H54 (cell line): ENCODE measurements around the gene IFT81.
"Not testable (repeated sequence)": the region's sequence is repeated elsewhere in the genome, so short reads cannot be mapped to it uniquely, and the experiment has no call there.

Experiments used
- DNase-seq: peaks from one replicate; pipeline ENCODE4 v3.0.0; 2011; ENCODE audit warnings: low spot score, mixed read lengths; ENCODE audit not compliant: insufficient read length
- FAIRE-seq: peaks from 3 replicates; lab custom pipeline; 2011; peaks lifted over from hg19 to GRCh38; lab: Jason Lieb, UNC
- POLR2A ChIP-seq: IDR thresholded peaks from 2 replicates; pipeline ENCODE4 v1.6.1; 2011; ENCODE audit warnings: low read depth, mild to moderate bottlenecking, low read length

IFT81 gene, protein sequence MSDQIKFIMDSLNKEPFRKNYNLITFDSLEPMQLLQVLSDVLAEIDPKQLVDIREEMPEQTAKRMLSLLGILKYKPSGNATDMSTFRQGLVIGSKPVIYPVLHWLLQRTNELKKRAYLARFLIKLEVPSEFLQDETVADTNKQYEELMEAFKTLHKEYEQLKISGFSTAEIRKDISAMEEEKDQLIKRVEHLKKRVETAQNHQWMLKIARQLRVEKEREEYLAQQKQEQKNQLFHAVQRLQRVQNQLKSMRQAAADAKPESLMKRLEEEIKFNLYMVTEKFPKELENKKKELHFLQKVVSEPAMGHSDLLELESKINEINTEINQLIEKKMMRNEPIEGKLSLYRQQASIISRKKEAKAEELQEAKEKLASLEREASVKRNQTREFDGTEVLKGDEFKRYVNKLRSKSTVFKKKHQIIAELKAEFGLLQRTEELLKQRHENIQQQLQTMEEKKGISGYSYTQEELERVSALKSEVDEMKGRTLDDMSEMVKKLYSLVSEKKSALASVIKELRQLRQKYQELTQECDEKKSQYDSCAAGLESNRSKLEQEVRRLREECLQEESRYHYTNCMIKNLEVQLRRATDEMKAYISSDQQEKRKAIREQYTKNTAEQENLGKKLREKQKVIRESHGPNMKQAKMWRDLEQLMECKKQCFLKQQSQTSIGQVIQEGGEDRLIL

DNA sequence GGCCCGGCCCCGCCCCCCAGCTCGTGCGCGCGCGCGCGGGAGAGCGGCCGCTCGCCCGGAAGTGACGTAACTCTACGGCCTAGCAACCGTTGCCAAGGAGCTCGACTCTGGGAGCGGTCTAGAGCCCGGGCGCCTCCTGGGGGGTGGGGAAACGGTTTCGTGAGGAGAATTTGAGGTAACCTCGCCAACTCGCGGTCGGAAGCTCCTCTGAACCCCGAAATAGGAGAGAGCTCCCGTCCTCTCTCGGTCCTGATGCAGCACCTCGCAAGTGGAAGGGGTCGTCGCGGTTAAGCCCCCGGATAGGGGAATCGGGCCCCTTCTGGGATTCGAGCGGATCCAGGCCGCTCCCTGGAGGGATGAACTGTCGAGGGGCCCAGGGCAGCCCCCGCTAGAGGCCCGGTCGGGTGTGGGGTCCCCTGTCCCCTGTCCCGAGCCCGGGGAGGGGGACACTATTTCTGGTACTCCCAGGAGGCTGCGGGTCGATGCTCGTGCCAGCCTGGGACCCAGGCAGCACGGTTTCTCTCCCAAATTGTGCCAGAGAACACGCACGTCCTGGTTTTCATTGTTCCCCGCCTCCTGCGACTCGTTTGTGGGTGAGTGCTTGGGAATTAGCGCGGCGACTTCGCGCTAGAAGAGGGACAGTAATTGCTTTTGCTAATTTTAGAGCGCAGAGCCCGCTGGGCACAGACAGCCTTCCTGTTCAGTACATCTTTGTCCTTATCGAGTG, at the start of gene IFT81:
Gene IFT81 (plus strand): TSS at position 89 of the 727 bp plus-strand sequence. CDS start 3,024 bp downstream, outside the sequence.
- peak; percentile 90 for DNase-seq
- peak; percentile 27 for FAIRE-seq
- peak; percentile 36; the same call in 1 of the 2 replicates for TF ChIP-seq POLR2A

DNA sequence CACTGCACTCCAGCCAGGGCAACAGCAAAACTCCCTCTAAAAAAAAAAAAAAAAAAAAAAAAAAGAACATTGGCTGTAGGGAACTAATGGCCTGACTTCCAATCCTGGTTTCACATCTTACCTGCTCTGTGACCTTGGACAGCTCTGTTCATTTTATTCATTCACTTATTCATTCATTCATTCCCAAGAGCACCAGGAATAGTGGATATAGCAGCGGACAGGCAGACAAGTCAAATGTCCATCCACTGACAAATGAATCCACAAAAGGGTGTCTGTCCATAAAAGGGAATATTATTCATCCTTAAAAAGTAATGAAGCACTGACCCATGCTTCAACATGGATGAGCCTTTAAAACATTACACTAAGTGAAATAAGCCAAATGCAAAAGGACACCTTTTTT, 48.3 kb upstream of the IFT81 start:
- FAIRE-seq (no peak), DNase-seq (no peak)
- no peak for TF ChIP-seq POLR2A

DNA sequence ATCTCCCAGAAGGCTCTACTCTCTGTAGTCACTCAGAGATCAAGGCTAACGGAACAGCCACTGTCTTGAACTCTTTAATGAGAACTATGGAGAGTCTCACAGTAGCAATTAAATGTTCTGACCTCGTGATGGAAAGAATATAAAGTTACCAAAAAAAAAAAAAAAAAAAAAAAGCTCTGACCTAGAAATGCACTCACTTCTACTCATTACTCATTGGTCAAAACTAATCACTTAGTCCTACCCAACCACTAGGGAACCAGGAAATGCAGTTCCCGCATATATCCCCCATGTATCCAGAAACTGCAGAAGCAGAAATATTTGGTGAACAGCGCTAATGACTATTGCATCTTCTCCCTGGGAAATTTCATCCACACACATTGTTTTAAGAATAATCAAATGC, 46.4 kb upstream of the IFT81 start:
- DNase-seq (no peak), FAIRE-seq (no peak)
- TF ChIP-seq POLR2A = no peak

DNA sequence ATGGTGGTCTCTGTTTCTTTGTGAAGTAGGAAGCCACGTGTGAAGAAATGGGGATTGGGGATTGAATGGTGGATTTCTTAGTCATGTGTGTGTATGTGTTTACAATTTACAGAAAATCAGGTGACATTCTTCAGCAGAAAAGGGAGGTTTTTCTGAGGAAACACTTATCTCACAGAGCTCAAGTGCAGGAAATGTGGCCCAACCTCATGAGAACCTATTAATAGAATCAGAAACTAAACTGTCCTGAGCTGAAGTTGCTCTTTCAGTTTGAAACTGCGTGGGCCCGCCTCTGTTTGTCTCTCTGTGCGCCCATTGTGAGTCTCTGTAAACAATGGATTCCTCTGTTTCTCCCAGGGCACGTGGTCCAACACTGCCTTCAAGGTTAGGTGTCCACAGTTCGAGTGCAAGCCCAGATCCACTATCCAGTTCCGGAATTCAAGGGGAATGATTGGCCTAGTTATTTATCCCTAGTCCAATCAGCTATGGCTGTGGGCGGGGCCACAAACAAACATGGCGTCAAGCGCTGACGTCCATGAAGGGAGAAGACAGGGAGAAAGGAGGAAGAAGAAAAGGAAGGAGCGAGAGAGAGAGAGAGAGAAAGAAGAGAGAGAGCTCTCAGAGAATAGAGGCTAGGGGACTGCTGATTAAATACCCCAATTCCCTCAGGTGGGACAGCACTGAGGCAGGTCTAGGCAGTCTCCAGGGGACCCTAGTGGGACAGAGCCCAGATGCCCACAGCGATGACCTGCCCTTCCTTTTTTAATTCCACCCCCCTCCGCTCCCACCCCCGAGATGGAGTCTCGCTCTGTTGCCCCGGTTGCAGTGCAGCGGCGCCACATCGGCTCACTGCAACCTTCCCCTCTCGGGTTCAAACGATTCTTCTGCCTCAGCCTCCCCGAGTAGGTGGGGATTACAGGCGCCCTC, 44.4 kb upstream of the IFT81 start:
- no peak for FAIRE-seq
- no peak for DNase-seq
- no peak for TF ChIP-seq POLR2A

DNA sequence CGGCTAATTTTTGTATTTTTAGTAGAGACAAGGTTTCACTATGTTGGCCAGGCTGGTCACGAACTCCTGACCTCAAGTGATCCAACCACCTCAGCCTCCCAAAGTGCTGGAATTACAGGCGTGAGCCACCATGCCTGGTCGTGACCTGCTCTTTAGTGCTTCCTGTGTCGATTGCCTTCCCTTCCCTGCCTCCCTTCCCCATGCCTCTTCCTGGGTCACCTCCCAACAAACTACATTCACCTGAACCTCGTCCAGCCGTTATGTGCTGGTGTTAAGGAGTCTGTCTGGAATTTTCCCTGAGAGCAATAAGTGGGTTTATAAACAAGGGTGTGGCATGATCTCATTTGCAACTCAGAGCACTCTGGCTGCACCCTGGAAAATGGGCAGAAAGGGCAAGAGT, 43.7 kb upstream of the IFT81 start:
- no peak for FAIRE-seq
- DNase-seq = no peak
- TF ChIP-seq POLR2A = no peak

DNA sequence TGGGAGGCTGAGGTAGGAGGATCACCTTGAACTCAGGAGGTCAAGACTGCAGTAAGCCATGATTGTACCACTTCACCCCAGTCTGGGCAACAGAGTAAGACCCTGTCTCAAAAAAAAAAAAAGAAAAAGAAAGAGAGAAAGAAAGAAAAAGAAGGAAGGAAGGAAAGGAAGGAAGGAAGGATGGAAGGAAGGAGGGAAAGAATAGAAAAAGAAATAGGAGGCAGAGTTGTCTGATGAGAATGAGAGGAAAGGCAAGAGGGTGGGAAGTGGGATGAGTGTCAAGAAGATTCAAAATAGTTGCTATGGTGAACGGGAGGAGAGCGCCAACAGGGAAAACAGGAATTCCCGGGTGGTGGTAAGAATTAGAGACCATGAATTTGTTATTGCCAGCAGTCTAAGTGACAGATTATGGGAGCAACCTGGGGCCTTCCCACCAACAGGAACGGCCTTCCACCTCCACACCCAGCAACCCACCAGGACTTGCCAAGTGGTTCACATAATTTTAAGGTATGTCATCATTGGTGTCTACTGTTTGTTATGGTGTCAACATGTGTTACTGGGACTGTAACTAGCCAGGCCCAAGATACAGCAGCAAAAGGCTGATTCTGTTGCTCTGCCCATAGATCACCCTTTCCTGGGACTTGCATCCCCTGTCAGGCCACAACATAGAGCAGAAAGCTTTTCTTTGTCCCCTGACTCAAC, 39.7 kb upstream of the IFT81 start:
- no peak for DNase-seq
- TF ChIP-seq POLR2A = no peak
- FAIRE-seq = no peak

DNA sequence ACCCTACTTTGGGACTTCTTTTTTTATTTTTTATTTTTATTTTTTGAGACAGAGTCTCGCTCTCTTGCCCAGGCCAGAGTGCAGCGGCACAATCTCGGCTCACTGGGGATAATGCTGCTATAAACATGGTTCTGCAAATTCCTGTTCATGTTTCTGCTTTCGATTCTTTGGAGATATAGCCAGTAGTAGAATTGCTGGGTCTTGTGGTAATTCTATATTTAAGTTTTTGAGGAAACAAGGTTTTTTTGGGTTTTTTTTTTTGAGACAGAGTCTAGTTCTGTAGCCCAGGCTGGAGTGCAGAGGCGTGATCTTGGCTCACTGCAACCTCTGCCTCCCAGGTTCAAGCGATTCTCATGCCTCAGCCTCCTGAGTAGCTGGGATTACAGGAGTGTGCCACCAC, 35.9 kb upstream of the IFT81 start:
- not testable (repeated sequence) for FAIRE-seq, DNase-seq

DNA sequence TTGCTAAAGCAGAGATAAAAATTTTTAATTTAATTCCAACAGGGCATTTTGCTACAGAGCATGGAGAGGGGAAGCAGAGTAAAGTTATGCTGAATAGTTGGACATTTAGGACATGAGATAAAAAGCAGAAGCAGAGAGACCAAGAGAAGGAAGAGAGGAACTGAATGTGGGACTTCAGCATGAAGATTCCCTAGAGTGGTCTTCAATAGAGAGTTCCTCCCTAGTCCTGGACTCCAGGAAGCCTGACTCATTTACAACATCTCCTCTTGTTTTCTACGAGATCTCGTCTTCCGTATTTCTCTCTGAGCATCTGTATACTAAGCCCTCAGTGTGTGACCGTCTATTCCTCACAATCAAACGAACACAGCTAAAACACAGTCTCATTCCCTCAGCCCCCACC, 35.2 kb upstream of the IFT81 start:
- DNase-seq = no peak
- TF ChIP-seq POLR2A = no peak
- no peak for FAIRE-seq

DNA sequence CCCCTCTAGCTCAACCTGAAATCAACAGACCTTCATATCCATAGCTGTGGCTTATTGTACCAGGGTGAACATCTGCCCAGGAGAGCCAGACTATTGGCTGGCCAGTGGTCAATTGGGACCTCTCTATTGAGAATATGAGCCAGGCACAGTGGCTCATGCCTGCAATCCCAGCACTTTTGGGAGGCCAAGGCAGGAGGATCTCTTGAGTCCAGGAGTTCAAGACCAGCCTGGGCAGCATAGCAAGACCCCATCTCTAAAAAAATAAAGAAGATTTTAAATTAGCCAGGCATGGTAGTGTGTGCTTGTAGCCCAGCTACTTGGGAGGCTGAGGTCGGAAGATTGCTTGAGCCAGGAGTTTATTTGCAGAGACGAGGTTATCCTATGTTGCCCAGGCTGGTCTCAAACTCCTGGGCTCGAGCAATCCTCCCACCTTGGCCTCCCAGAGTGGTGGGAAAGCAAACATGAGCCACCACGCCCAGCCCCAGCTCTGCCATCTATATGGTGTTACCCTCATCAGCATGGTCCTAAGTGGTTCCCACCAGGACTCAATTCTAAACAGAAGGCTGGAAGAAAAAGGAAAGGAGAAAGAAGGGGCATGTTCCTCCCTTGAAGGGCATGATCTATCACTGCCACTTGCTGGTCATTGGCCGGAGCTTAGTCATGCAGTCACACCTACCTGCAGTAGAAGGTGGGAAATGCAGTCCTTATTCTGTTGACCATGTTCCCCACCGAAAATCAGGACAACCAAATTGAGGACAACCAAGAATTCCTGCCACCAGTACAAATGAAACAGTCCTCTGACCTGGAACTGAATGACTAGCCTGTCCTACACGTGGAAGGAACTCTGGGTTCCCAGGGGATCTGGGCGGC, 33.7 kb upstream of the IFT81 start:
- DNase-seq (no peak), FAIRE-seq (no peak)
- no peak for TF ChIP-seq POLR2A

DNA sequence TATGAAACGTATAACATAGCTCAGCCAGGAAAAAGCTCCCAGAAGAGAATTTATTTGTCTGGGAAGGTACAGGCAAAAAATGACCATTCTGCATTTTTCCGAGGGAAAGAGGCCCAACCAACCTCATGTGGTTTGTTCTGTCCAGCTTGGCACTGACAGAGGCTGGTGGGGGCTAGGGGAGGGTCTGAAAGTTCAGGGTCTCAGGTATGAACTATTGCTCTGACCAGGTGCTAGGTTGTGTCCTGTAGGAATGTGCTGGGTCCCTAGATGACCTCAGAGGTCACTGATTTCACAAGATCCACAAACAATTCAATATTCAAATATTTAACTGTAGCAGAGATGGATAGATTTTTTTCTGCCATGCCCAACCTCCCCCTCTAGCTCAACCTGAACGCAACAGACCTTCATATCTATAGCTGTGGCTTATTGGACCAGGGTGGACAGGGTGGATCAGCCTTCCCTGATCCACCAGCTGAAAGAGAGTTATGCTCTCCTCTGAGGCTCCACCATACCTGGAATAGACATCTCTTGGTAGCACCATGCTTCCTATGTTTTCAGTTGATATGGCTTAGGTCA, 32.9 kb upstream of the IFT81 start:
- no peak for TF ChIP-seq POLR2A
- DNase-seq = no peak
- no peak for FAIRE-seq

DNA sequence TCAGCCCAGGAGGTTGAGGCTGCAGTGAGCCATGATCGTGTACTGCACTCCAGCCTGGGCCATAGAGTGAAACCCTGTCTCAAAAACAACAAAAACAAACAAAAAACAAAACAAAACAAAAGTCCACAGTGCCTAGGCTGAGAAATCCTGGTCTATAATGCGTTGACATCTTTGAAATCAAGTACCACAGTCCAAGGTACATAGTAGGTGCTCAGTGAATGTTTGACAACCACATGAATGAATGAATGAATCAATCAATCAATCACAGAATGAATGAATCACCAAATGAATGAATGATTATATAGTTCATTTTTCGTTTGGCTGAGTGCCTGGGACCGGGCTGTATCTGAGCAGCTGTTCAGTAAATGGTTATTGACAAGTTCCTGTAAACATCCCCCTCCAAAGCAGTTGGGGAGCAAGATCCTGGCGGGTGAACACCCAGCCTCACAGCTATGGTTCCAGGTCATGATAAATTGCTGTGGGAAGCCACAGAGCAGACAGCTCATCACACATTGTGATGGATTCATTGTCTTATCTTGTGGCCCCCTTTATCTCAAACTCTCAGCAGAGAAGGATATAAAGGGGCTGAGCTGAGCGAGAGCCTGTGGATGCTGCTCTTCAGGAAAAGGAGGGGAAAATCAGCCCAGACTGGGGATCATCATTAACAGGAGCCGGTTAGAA, 30.4 kb upstream of the IFT81 start:
- TF ChIP-seq POLR2A = no peak
- FAIRE-seq = no peak
- no peak for DNase-seq
